ENCODE data around the gene PIP4K2A. TPM values are rescaled to one million over a fixed set of nuclear protein-coding genes. Genes with fewer than 3 reads are reported as not detected.

The PIP4K2A gene
- polyA plus RNA-seq, 1 experiment: 24.1 TPM

GRCh38 chr10:22711373-22711772 is 3.0 kb downstream of the PIP4K2A start:
- ChIA-PET CTCF (no interaction called here), POLR2A (no interaction called here)
- no peak for TF ChIP-seq CTCF (IDR thresholded peaks at IDR 0.05; ENCODE audit: low read depth, low read length)
- no peaks in the 10 kb centered on the region for H3K27me3 ChIP-seq (ENCODE audit: control insufficient read depth, insufficient read depth, low read length)
- no peak for DNase-seq (ENCODE audit: low read depth, low spot score)
- H3K9me3 ChIP-seq (ENCODE audit: control insufficient read depth, insufficient read depth, low read length): no peaks in the 10 kb centered on the region
- H3K4me3 ChIP-seq (ENCODE audit: low read depth, low read length): no peak overlapping the region
- no peak overlapping the region for H3K27ac ChIP-seq (ENCODE audit: low read depth, low read length)

- DNase-seq (ENCODE audit: low read depth, low spot score): no peak
- no peak overlapping the region for H3K4me3 ChIP-seq (ENCODE audit: low read depth, low read length)
- H3K27me3 ChIP-seq (ENCODE audit: control insufficient read depth, insufficient read depth, low read length): no peaks in the 10 kb centered on the region
- no peak for TF ChIP-seq CTCF (IDR thresholded peaks at IDR 0.05; ENCODE audit: low read depth, low read length)
- POLR2A ChIA-PET: no interaction called here
- CTCF ChIA-PET: no interaction called here
- H3K27ac ChIP-seq (ENCODE audit: low read depth, low read length): no peak overlapping the region
- H3K9me3 ChIP-seq (ENCODE audit: control insufficient read depth, insufficient read depth, low read length): no peaks in the 10 kb centered on the region
These were observed 4.1 kb downstream of the PIP4K2A start for GRCh38 chr10:22710139-22710745.

GRCh38 chr10:22708772-22709171 is 5.6 kb downstream of the PIP4K2A start:
- Histone ChIP-seq H3K27ac (ENCODE audit: low read depth, low read length) (no peak overlapping the region), H3K27me3 (ENCODE audit: control insufficient read depth, insufficient read depth, low read length) (no peaks in the 10 kb centered on the region), H3K4me3 (ENCODE audit: low read depth, low read length) (no peak overlapping the region), H3K9me3 (ENCODE audit: control insufficient read depth, insufficient read depth, low read length) (no peaks in the 10 kb centered on the region)
- POLR2A ChIA-PET: no interaction called here
- DNase-seq (ENCODE audit: low read depth, low spot score): no peak
- CTCF ChIA-PET: no interaction called here
- no peak for TF ChIP-seq CTCF (IDR thresholded peaks at IDR 0.05; ENCODE audit: low read depth, low read length)

- H3K4me3 ChIP-seq (ENCODE audit: low read depth, low read length): no peak overlapping the region
- no peak overlapping the region for H3K27ac ChIP-seq (ENCODE audit: low read depth, low read length)
- ChIA-PET POLR2A (no interaction called here), CTCF (no interaction called here)
- TF ChIP-seq CTCF (IDR thresholded peaks at IDR 0.05; ENCODE audit: low read depth, low read length): no peak
- no peaks in the 10 kb centered on the region for H3K9me3 ChIP-seq (ENCODE audit: control insufficient read depth, insufficient read depth, low read length)
- no peaks in the 10 kb centered on the region for H3K27me3 ChIP-seq (ENCODE audit: control insufficient read depth, insufficient read depth, low read length)
- no peak for DNase-seq (ENCODE audit: low read depth, low spot score)
These were observed 8.9 kb downstream of the PIP4K2A start for GRCh38 chr10:22705527-22705926.

- Histone ChIP-seq H3K27ac (ENCODE audit: low read depth, low read length) (no peak overlapping the region), H3K9me3 (ENCODE audit: control insufficient read depth, insufficient read depth, low read length) (no peaks in the 10 kb centered on the region), H3K4me3 (ENCODE audit: low read depth, low read length) (no peak overlapping the region), H3K27me3 (ENCODE audit: control insufficient read depth, insufficient read depth, low read length) (no peaks in the 10 kb centered on the region)
- ChIA-PET POLR2A (interaction anchor here (0.7 kb wide), 1 partner anchor 9 kb away, joined by 3 read pairs; no protein-coding TSS in a partner anchor), CTCF (interaction anchor here (0.6 to 0.7 kb wide), 2 partner anchors 15 to 84 kb away, joined by 4 to 5 read pairs; no protein-coding TSS in a partner anchor)
- DNase-seq (ENCODE audit: low read depth, low spot score): no peak
- TF ChIP-seq CTCF (IDR thresholded peaks at IDR 0.05; ENCODE audit: low read depth, low read length): no peak
These were observed 9.4 kb downstream of the PIP4K2A start for GRCh38 chr10:22704942-22705341.
